GM19025 (cell line): ENCODE measurements around the gene C1QTNF5.

Experiments used
- ATAC-seq: cut with Tn5 transposase; IDR thresholded peaks from one replicate; pipeline ENCODE4 v1.9.1; 2021; ENCODE audit warnings: mild to moderate bottlenecking, low read depth, moderate library complexity; ENCODE audit not compliant: unreplicated experiment

C1QTNF5 gene

DNA sequence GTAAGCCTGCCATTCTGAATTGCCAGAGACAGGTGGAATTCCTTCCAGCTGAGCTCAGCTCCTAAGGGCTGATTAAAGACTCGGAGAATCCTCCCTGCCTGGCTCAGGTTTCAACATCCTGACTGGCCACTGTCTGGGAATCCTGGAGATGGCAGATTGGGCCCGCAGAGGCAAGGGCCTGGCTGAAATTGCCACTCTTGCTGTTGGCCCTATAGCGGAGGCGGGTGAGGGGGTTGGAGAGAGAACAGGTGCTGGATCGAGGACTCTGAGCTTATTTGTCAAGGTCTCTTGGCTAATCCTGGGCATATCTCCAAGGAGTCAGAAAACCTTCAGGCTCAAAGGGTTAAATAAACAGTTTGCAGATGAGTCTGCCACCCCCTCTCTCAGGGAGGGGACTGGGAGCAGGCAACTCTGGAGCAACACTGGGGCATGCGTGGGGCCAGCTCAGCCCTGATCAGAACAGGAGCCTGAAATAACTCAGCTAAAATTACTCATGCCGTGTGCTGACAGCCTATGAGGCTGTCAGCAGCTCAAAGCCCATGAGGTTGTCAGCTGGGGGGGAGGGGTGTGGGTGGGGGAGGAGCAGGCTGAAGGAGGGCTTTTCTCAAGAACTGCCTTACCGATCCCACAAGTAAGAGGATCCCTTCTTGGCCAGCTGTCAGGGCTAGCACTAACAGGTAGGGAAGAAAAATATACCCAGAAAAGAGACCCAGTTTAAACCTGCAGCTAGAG is 20.5 kb upstream of the C1QTNF5 start:
- no peak for ATAC-seq

DNA sequence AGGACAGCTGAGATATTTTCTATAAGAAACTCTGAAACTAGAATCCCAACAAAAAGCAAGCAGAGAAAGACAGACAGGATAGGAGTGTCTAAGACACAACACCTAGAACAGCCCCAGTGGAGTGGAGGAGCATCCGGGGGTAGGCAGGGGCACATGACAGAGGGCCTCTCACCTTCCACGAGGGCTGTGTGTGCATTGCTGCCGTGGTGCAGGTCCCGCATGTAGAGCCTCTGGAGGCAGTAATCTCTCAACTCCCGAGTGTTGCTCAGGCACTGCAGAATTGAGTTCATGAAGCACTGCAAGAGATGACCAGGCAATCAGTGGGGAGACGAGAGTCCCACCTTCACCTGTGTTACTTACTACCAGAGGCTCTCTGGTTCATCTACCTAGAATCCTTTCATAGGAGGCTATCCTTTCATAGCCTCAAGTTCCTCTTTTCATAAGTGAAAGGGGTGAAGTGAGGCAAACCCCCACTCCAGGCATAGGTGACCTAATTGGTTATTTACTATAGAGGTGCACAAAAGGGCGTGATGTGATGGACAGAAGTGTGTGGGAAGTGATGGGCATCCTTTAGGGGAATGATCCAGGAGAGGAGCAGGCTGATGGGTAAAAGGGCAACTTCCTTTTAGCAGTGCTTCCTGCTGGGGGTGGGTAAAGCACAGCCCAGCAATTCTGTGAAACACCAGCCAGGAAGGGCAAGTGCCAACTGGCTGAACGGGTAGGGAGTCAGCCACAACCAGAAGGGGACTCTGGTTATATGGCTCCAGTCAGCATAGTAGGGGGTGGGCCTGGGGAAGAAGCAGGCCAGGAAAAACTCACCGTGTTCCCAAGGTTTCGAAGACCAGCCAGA is 18.9 kb upstream of the C1QTNF5 start:
- ATAC-seq, result no peak

DNA sequence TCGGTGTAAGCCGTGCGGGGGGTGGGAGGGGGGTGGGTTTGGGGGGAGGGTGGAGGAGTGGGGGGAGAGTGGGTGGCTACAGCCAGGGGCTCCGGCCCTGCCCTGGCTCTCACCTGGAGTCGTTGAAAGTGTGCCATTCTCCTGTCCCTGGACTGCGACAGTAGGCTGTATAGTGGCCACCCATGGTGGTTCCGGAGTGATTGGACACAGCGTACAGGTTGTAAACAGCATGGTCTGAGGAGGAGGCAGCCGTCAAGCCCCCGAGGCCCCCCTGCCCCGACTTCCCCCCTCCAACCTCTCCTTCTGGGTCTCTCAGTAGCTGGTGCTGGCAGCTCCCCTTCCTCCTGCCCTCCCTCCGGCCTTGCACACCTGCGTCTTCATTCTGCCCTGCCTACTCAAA is 16.4 kb upstream of the C1QTNF5 start:
- no peak for ATAC-seq

DNA sequence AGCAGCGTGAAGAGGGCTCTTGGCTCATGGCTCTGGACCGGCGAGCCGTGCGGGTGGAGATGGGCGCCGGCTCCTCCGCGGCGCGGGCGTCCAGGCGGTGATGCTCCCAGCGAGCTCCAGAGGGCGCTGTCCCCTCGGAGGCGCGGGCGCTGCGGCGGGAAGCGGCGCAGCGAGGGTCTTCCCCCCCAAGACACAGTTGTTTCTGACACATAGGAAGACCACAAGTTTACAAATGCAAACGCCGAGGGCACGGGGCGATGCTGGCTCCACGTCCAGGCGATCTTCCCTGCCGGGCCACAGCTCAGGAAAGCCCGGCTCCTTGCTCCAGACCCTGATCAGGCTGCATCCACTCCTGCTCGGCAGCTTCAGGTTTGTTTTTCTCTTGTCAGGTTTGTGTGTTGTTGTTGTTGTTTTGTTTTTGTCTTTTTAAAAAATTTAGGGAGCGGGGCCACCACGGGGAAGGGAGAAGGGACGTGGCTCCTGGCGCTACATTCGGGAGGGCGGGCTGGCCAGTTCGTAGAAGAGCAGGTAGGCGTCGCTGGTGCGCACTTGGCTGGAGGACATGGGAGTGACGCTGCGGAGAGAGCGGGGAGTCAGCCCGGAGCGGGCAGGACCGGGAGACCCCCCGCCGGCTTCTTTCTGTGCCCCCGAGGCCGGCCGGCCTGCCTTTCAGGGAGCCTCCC is 15.8 kb upstream of the C1QTNF5 start:
- ATAC-seq, result peak; percentile 47

DNA sequence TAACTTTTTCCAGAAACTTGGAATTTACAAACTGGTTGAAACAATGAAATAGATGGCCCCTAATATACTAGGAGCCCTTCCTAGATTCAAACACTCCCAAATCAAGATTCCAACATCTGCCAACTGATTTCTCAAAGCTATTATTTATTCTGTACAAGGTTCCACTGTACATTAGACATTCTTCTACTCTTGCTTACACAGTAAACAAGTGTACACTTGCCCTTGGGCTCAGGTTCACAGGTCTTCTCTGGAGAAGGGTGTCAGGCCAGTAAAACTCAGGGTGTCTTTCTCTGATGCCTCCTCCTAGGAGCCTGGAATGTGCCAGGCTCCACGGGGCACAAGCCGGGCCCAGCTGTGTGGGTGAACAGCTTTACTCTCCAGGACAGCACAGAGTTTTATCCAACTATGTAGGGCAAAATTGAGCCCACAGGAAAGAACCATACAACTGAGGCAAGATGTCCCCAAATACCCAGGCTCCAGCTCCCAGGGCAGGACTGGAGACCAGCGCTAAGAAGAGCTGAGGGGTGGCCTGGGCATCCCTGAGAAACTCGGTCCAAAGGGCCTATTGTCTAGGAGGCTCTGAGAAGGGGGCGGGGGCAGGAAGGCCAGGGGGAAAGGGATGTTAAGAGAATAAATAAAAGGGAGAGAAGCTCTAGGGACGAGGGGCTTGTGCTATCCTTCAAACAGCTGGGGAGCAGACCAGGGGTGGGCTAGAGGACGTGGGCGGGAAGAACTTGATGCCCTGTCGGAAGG is 14.6 kb upstream of the C1QTNF5 start:
- no peak for ATAC-seq

DNA sequence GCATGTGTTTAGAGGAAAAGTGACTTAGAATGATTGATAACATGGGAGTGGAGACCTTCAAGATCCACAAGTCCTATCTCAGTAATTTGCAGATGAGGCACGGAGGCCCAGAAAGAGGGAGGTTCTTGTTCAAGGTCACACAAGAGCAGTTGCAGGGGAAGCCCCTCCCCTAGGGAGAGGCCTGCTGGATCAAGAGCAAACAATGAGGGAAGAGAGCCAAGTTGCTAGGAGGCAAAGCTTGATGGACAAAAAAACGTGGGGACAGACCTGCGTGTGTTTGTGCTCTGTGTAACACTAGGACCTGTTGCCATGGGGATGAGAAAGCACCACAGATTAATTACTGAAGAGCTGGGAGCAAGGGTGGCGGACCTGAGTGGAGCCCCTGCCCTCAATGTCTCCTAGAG is 12.2 kb upstream of the C1QTNF5 start:
- no peak for ATAC-seq

DNA sequence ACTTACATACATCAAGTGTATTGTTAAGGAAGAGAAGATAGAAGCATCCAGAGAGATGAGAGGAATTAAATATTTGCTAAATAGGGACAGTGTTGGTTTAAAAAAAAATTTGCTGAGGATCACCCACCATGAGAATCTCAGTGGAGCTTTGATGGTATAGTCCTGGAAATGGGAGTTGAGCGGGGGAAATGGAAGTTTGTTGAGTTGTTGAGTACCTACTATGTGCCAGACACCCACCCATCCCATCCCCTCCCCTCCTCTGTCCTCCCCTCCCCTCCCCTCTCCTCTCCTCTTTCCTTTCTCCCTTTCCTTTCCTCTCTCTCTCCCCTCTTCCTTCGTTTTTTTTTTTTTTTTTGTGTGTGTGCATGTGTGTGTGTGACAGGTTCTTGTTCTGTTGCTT is 10.5 kb upstream of the C1QTNF5 start:
- ATAC-seq, result no peak

DNA sequence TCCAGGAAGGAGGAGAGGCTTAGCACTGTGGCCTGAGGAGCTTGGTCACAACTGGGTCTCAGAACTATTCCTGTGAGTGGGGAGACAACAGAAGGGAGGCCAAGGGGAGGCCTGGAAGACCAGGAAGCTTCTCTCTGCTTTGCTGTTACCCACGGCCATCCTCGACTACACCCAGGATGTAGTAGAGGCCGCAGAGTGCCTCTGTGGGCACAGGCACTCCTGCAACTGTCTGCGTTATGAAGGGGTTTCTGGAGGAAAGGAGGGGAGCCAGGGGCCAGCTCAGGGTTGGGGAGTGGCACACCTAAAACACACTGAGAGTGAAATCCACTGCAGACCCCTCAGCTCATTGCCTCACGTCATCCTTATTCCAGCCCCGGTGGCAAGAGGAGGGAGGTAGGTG is 9.6 kb upstream of the C1QTNF5 start:
- no peak for ATAC-seq

DNA sequence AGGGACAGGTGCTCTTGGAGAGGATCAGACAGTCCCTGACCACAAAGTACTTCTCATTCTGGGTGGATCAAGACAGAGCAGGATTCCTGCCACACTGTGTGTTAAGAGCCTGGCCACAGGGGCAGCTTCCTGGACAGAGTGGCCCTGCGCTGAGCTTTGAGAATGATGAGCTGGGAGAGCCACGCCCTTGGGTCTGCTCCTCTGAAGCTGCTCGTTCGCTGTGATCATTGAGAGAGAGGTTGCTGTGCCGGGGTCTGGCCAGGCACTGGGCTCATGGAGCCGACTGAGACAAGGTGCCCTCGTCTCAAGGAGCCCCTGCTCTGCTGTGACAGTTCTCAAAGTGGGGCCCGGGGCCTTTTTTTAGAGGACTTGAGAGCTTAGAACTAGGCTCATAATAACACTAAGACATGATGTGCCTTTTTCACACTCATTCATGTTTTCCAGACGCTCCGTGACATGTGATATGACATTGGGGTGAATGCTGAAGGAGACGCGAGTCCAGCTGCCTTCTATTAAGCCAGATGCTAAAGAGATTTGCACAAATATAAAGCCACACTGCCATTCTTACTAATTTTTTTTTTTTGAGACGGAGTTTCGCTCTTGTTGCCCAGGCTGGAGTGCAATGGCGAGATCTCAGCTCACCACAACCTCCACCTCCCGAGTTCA is 7.4 kb upstream of the C1QTNF5 start:
- no peak for ATAC-seq

DNA sequence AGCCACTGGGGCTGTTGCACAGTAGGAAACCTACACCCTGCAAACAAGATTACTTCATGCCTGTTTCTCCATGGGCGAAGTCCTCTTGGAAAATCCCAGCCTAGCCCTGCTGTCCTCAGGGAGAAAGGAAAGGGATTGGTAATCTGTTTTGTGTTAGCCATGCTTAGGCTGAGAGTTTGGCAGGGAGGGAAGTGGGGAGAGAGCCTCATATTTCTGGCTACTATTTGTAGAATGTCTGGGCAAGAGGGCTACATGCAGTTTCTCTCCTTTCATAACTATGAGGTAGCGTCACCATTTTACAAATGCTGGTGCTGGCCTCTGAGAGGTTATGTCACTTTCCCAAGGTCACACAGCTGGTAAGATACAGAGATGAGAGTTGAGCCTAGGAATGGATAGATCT is 6.6 kb upstream of the C1QTNF5 start:
- no peak for ATAC-seq

DNA sequence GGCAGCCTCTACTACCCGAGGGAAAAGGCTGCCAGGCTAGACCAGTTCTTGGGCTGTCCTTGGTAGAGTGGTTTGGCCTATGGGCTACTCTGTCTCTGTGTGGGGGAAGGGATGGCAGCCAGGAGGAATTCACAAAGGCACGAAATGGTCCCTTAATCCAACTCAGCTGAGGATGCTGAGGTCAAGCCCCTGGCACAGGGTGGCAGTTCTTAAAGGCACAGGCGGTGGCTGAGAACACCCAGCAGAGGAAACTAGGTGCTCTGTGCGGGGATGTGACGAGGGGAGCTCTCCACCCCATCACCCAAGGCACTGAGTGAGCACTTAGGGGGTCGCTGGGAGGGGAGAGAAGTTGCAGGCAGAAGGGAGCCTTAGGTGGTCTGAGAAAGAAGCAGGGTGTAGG is 5.9 kb upstream of the C1QTNF5 start, which contains the start of gene MFRP:
MFRP (minus strand) TSS at position 101 of the 400 bp plus-strand sequence. CDS start 192 bp downstream, outside the sequence.
- ATAC-seq, result no peak

DNA sequence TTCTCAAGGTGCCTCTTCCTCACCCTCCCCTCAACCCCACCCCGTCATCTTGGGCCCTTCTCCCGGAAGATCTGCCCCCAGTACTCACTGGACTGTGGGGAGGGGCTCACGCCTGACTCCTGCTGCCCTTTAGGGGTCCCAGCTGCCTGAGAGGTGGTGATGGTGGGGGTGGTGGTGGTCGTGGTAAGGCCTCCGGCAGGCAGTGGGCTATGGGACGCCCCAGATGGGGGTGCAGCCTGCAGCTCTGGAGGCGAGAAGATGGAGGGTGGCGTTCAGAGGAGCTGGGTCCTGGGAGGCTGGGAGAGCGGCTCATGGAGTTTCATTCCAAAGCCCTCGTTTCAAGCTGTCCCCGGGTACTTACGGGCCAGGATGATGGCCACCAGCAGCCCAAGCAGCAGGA is 5.0 kb upstream of the C1QTNF5 start:
- no peak for ATAC-seq

DNA sequence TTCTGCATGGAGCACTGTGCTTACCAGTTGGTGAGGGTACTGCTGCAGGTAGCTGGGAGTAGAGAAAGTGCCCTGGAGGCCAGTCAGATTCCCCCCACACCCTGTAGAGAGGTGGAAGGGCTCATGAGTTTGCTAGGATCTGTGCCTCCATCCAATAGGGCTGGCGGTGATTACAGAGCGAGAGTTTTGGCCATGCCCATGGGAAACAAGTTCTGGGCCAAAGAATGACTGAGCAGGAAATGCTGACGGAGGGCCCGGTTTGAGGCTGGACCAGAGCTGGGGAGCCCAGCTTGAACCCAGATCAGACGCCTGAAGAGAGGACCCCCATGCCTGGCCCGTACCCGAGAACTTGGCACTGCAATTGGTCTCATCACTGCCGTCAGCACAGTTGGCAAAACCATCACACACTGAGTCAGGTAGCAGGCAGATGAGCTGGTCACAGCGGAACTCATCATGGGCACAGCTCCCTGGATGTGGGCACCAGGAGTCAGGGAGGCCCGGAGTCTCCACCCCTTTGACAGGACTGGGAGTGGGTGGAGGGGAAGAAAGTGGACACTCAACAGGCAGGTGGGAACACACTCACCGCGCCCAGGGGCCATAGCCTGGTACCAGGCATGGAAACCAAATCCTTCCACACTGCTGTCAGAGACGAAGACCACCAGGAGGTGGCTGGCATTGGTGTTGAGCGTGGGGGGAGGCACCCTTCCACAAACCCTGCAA is 3.8 kb upstream of the C1QTNF5 start:
- no peak for ATAC-seq

DNA sequence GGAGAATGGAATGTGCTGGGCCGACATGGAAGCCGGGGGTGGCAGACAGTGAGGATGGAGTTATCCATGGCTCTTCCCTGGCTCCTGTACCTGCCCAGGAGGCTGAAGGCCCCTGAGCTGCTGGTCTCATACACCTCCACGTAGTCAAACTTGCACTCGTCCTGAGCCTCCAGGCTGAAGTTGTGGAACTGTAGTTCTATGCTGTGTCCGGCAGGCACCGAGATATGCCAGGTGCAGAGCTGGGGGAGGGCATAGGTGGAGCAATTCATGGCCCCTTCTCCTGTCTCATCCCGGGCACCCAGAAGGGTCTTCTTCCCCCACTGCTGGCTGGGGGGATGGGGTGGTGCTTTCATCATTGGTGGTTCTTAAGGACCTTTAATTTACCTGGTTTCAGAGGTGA is 3.0 kb upstream of the C1QTNF5 start:
- no peak for ATAC-seq

DNA sequence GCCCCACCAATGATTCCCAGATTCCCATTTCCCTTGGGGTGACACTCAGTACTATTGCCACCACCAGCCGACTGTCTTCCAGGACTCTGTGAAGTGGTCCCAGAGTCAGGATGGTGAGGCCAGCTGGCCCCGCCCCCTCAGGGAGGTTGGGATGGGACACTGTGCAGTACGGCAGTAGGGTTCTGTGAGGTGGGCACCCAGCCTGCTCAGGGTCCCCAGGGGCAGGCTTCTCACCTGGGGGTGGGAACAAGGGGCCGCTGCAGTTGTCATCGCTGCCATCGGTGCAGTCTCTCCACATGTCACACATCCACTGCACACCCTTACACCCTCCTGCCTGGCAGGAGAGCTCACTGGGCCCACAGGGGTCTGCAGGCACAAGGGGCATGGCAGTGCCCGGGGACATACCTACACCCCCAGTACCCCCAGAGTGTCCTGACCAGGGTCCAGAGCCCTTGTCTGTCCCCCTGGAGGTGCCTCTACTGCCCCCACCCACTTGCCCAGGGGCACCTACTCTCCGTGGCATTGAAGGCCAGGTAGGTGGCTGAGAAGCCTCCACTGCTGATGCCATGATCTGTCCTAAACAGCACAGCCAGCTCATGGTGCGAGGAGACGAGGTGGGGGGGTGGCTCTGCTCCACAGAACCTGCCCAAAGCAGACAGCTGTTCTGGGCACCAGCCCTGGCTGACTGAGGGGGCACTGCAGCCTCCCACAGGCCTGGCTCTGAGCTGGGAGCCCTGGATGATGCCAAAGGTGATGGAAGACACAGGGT is 1.9 kb upstream of the C1QTNF5 start:
- ATAC-seq, result no peak

DNA sequence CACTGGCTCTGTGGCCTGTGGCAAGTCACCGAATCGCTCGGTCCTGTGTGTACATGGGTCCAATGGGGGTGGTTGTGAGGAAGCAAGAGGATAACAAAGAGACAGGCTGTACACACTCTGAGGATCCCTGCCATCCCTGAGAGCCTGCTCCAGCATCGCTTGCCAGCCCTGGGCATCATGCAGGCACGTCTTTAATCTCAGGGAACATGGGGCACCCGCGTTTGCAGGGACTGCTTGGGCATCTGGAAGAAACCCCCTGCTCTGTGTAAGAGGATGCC is 1.3 kb upstream of the C1QTNF5 start:
- ATAC-seq, result no peak

DNA sequence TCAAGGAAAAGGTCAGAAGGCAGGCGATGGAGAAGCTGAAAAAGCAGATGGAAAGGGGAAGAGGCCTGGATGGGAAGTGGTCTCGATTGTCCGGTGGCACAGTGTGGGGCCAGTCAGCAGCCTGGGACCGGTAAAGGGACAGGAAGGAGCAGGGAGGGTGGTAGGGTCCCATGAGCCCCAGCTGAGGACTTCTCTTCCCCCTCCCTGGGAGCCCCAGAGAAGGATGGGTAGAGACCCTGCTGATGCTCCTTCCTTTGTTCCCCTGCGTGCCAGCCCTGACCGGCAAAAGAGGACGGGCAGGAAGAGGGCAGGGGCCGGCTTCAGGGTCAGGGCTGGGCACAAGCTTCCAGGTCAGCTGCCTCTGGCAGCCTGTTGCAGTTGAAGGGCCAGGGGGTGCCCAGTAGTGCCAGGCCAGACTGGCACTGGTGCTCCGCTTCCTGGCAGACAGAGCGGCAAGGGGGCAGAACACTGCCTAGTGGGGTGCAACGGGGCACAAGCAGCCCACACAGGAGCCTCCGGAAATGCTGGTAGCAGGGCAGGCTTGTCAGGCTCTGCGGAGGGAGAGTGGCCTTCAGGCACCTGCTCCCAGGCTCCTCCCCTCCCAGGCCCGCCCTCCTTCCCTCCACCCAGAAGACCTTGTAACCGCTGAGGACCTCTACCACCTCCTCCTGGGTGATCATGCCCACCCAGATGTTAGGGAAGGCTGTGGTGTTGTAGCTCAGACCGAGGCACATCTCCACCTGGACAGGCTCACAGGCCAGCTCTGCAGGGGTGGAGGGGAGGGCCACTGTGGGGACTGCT is 739 bp upstream of the C1QTNF5 start:
- ATAC-seq, result no peak
